PC-3 (cell line): ENCODE measurements around the gene MAPK12. TPM values are rescaled to one million over a fixed set of nuclear protein-coding genes. Genes with fewer than 3 reads are reported as not detected.

Experiments used
- ATAC-seq: fragments of 200-7000 bp; cut with Tn5 transposase; 2 replicates; pipeline ENCODE4 v1.9.1; 2020; ENCODE audit warnings: mild to moderate bottlenecking, moderate library complexity
- BruUV-seq: library from RNA; stranded (reverse); fragments of 400-500 nt; replicated peaks from 2 replicates; lab custom pipeline; 2021; lab: Mats Ljungman, UMichigan
- CTCF ChIA-PET: fragments of 300-600 bp; sonication (Branson Sonifier 250); formaldehyde crosslinking; loops from one replicate; lab custom pipeline; 2022; ENCODE audit warnings: antibody characterized with exemption; lab: Charles Lee
- POLR2A ChIA-PET: fragments of 300-600 bp; sonication (Branson Sonifier 250); formaldehyde crosslinking; loops from one replicate; lab custom pipeline; 2022; ENCODE audit warnings: antibody characterized with exemption; ENCODE audit not compliant: unreplicated experiment; lab: Charles Lee
- DNase-seq: peaks from one replicate; pipeline ENCODE4 v3.0.0-alpha.2; 2015
- H2AFZ ChIP-seq: fragments of 300-600 bp; sonication (generic); 2 replicates; pipeline ENCODE4 v1.6.0; 2016; ENCODE audit warnings: antibody characterized with exemption, low read length
- H3F3A ChIP-seq: fragments of 300-600 bp; sonication (generic); one replicate; pipeline ENCODE4 v1.6.0; 2017; ENCODE audit warnings: antibody characterized with exemption, low read length, control low read depth, mild to moderate bottlenecking; ENCODE audit not compliant: unreplicated experiment
- H3K27ac ChIP-seq: fragments of 300-600 bp; sonication (generic); 2 replicates; pipeline ENCODE4 v1.5.1; 2016; ENCODE audit warnings: mild to moderate bottlenecking, low read length
- H3K27me3 ChIP-seq: fragments of 300-600 bp; sonication (generic); 2 replicates; pipeline ENCODE4 v1.6.1; 2016; ENCODE audit warnings: low read length, mixed read lengths
- H3K36me3 ChIP-seq: fragments of 300-600 bp; sonication (generic); 2 replicates; pipeline ENCODE4 v1.6.1; 2016; ENCODE audit warnings: low read depth, mixed run types, low read length, mixed read lengths
- H3K4me1 ChIP-seq: fragments of 300-600 bp; sonication (generic); 2 replicates; pipeline ENCODE4 v1.5.1; 2016; ENCODE audit warnings: low read length; ENCODE audit not compliant: insufficient read depth
- H3K4me2 ChIP-seq: fragments of 300-600 bp; sonication (generic); 2 replicates; pipeline ENCODE4 v1.6.0; 2016; ENCODE audit warnings: low read length
- H3K4me3 ChIP-seq: fragments of 300-600 bp; sonication (generic); 2 replicates; pipeline ENCODE4 v1.5.1; 2016; ENCODE audit warnings: mild to moderate bottlenecking, low read length, mixed read lengths
- H3K79me2 ChIP-seq: fragments of 300-600 bp; sonication (generic); 2 replicates; pipeline ENCODE4 v1.6.1; 2017; ENCODE audit warnings: low read length, mixed read lengths
- H3K9ac ChIP-seq: fragments of 300-600 bp; sonication (generic); 2 replicates; pipeline ENCODE4 v1.6.0; 2016; ENCODE audit warnings: mild to moderate bottlenecking, low read length
- H3K9me2 ChIP-seq: fragments of 300-600 bp; sonication (generic); replicated peaks from 2 replicates; pipeline ENCODE4 v1.6.1; 2016; ENCODE audit warnings: mixed run types, low read length, mixed read lengths
- H3K9me3 ChIP-seq: fragments of 300-600 bp; sonication (generic); 2 replicates; pipeline ENCODE4 v1.6.1; 2016; ENCODE audit warnings: low read length, mixed read lengths
- H4K20me1 ChIP-seq: fragments of 300-600 bp; sonication (generic); 2 replicates; pipeline ENCODE4 v1.6.1; 2016; ENCODE audit warnings: low read length, mixed read lengths
- EZH2 ChIP-seq: fragments of 300-600 bp; sonication (generic); IDR thresholded peaks from one replicate; pipeline ENCODE4 v1.6.1; 2017; ENCODE audit warnings: antibody characterized with exemption, mild to moderate bottlenecking, low read length; ENCODE audit not compliant: unreplicated experiment
- EZH2phosphoT487 ChIP-seq: fragments of 300-600 bp; sonication (generic); IDR thresholded peaks from 2 replicates; pipeline ENCODE4 v1.6.1; 2018; ENCODE audit warnings: mild to moderate bottlenecking, antibody characterized with exemption, low read length, borderline replicate concordance
- intact Hi-C: fragments of 100-400 bp; cut with micrococcal nuclease; formaldehyde crosslinking; loops from 2 replicates; pipeline ENCODE4 v1.9.0; 2023
- total RNA-seq: library from RNA; depleted of rRNA; stranded (reverse); fragments of >200 nt; gene quantifications from 2 replicates; pipeline ENCODE4 v1.2.3, GENCODE V29; 2014
- TF ChIP-seq, protein P1 (sequence below): fragments of 300-600 bp; sonication (generic); conservative IDR thresholded peaks from 2 replicates; pipeline ENCODE4 v1.5.1; 2017; ENCODE audit warnings: antibody characterized with exemption, low read depth, mild to moderate bottlenecking, low read length

MAPK12 gene
- total RNA-seq, 1 experiment from 2014 or later: 22.4 TPM

DNA sequence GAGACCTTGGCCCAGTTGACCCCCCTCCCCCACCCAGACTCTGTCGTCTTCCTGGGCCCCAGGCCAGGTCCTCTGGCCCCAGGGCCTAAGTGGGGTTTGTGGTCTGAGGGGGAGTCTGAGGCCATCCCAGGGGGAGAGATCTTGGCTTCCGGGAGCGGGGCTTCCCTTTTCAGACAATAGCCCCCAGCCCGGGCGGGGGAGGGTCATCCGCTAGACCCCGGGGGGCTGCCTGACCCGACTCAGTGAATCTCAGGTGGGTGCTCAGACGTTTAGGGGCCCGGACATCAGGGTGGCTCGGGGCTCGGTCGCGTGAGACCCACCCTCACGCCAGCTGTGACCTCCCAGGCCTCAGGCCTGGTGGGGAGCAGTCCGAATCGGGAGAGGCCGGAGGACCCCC, 8.1 kb upstream of the MAPK12 start:
- Histone ChIP-seq H3K27me3 (no peaks in the 10 kb centered on the region), H3K9ac (no peak overlapping the region), H3K4me3 (peak overlapping the region; percentile 60), H3K4me2 (peak overlapping the region; percentile 70), H4K20me1 (no peaks in the 10 kb centered on the region), H3K79me2 (no peaks in the 10 kb centered on the region), H3K4me1 (peaks cover 11% of the 10 kb centered on the region), H3F3A (no peaks in the 10 kb centered on the region), H2AFZ (no peak overlapping the region), H3K9me3 (no peaks in the 10 kb centered on the region), H3K9me2 (no peaks in the 10 kb centered on the region), H3K36me3 (no peaks in the 10 kb centered on the region), H3K27ac (no peak overlapping the region)
- BruUV-seq: no TSS peak
- ATAC-seq: no peak
- ChIA-PET CTCF (no interaction called here), POLR2A (no interaction called here)
- no peak for DNase-seq
- no peak for TF ChIP-seq EZH2
- no peak for TF ChIP-seq EZH2phosphoT487
- intact Hi-C loops: no loop called here

- Histone ChIP-seq H3K9me2 (no peaks in the 10 kb centered on the region), H3K4me3 (no peak overlapping the region), H3F3A (no peaks in the 10 kb centered on the region), H3K9me3 (no peaks in the 10 kb centered on the region), H3K27me3 (no peaks in the 10 kb centered on the region), H3K4me2 (no peak overlapping the region), H2AFZ (no peak overlapping the region), H3K79me2 (no peaks in the 10 kb centered on the region), H4K20me1 (no peaks in the 10 kb centered on the region), H3K9ac (no peak overlapping the region), H3K36me3 (no peaks in the 10 kb centered on the region), H3K4me1 (peaks cover 11% of the 10 kb centered on the region), H3K27ac (no peak overlapping the region)
- ChIA-PET CTCF (interaction anchor here (1.1 kb wide), 1 partner anchor 32 kb away, joined by 3 read pairs; no protein-coding TSS in a partner anchor), POLR2A (no interaction called here)
- TF ChIP-seq EZH2 (no peak), EZH2phosphoT487 (no peak)
- TF ChIP-seq, protein P1, sequence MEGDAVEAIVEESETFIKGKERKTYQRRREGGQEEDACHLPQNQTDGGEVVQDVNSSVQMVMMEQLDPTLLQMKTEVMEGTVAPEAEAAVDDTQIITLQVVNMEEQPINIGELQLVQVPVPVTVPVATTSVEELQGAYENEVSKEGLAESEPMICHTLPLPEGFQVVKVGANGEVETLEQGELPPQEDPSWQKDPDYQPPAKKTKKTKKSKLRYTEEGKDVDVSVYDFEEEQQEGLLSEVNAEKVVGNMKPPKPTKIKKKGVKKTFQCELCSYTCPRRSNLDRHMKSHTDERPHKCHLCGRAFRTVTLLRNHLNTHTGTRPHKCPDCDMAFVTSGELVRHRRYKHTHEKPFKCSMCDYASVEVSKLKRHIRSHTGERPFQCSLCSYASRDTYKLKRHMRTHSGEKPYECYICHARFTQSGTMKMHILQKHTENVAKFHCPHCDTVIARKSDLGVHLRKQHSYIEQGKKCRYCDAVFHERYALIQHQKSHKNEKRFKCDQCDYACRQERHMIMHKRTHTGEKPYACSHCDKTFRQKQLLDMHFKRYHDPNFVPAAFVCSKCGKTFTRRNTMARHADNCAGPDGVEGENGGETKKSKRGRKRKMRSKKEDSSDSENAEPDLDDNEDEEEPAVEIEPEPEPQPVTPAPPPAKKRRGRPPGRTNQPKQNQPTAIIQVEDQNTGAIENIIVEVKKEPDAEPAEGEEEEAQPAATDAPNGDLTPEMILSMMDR: no peak
- DNase-seq (no peak), ATAC-seq (no peak)
- intact Hi-C loops: no loop called here
- no TSS peak for BruUV-seq
Measured at GRCh38 chr22:50268655-50269113, 7.2 kb upstream of the MAPK12 start.

DNA sequence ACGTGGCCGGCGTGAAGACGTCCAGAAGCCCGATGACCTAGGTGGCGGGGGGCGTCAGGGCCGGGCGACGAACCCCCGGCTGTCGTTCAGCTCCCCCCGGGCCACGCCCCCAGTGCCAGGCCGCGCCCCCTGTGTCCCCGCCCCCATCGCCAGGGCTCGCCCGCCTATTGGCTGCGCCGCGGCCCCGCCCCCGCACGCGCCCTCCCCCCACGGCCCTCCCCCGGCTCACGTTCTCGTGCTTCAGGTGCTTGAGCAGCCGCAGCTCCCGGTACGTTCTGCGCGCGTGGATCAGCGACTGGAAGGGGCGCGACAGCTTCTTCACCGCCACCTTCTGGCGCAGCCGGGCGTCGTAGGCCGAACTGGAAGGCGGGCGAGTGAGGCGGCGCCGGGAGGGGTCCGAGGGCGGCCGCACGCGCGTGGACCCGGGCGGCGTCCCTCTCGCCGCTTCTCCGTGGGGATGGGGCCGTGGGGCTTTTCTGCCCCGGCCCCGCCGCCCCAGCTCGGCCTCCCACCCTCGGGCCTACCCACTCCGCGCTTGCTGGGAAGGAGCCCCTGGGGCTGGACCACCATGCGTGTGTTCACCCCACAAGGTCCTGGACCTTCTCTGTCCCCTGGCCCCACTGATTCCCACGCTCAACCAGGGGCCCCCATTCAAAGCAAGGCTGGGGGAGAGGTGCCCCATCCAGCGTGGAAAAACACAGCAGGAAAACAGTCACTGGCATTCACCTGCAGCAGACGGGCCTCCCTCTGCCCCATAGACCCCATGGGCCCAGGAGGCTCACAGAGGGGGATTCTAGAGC, 6.3 kb upstream of the MAPK12 start:
- no TSS peak for BruUV-seq
- CTCF ChIA-PET: interaction anchor here (0.6 to 1.1 kb wide), 2 partner anchors 33 to 237 kb away, joined by 3 to 7 read pairs; no protein-coding TSS in a partner anchor
- Histone ChIP-seq H3K4me1 (peaks cover 14% of the 10 kb centered on the region), H3K36me3 (no peaks in the 10 kb centered on the region), H3K9me2 (no peaks in the 10 kb centered on the region), H3K4me3 (no peak overlapping the region), H3K4me2 (no peak overlapping the region), H3K27me3 (no peaks in the 10 kb centered on the region), H4K20me1 (no peaks in the 10 kb centered on the region), H3K79me2 (no peaks in the 10 kb centered on the region), H3K27ac (no peak overlapping the region), H3F3A (no peaks in the 10 kb centered on the region), H2AFZ (no peak overlapping the region), H3K9ac (no peak overlapping the region), H3K9me3 (no peaks in the 10 kb centered on the region)
- DNase-seq (no peak), ATAC-seq (no peak)
- no peak for TF ChIP-seq EZH2phosphoT487
- TF ChIP-seq, protein P1: no peak
- no peak for TF ChIP-seq EZH2
- intact Hi-C loops: no loop called here
- POLR2A ChIA-PET: no interaction called here
